HG03064 (cell line): Measurements from ENCODE around the gene RBM43.
"Not testable (repeated sequence)": the region's sequence is repeated elsewhere in the genome, so short reads cannot be mapped to it uniquely, and the experiment has no call there.

Source experiments
- ATAC-seq: cut with Tn5 transposase; IDR thresholded peaks from one replicate; pipeline ENCODE4 v1.9.1; 2021; ENCODE audit warnings: low read depth; ENCODE audit not compliant: unreplicated experiment

Gene RBM43

GRCh38 chr2:151261231-151261976 is at the start of gene RBM43:
Gene RBM43 (minus strand): TSS chr2:151261863. CDS start chr2:151261727, 136 bp downstream.
- ATAC-seq: peak; percentile 95

- not testable (repeated sequence) for ATAC-seq
Measured at GRCh38 chr2:151310313-151310712, 48.6 kb upstream of the RBM43 start.

GRCh38 chr2:151306621-151307020 is 45.0 kb upstream of the RBM43 start:
- no peak for ATAC-seq

GRCh38 chr2:151305129-151305691 is 43.5 kb upstream of the RBM43 start:
- no peak for ATAC-seq

DNA sequence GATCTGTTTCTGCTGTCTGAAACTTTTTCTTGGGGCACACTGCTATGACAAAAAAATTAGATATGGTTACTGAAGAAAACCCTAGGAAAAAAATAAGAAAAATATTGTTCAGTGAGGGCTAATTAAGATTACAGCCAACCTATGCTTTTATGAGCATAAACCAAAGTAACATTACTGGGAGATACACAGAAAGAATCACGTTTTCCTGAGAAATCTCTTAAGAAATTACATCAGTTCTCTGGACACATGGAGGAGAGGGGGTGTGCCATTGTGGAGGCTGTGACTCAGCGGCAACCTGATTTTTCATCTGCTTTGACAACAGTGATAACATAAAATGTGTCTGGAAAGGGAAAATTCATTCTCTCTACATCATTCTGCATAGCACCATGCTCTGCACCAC is 41.2 kb upstream of the RBM43 start:
- ATAC-seq: no peak

DNA sequence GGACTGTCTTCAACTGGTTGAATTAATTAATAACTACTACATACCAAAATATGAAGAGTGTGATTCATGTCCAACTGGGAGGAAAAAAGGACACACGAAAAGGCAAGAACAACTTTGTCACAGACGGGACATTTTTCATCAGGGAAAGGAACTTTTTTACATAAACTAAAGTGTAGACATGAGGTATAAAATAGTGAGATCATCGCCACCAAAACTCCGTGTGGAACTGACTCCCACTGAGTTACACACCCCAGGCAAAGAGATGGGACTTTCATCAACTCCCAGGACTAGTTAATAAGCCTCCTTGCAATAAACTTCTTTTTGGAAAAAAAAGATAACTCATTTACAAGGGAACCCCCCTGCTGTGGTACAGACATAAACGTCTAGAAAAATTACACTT is 40.7 kb upstream of the RBM43 start:
- ATAC-seq: no peak

DNA sequence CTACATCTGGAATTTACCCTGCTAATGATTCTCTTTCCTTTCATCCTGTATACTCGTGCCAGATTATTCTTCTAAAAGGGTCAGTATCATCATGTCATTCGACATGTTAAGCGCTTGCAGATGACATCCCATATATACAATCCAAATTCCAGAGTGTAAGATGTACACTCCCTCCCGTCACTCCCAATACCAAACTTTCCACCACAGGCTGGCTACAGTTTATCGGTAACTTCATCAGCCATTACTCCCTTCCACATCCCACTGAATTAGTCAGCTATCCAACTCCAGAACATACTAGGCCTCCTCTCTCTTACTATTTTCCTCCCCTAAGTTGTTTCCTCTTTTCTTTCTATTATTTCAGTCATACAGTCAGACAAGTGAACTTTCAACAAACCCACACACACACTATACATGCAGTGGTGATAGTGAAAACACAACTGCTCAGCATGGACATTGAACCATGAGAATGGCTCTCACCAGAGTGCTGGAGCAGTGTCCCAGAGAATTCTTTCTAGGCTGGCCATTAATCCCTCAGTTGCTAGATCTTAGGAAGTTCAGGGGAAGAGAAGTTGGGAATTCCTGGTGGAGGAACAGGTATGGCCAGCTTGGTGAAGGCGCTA is 38.4 kb upstream of the RBM43 start:
- no peak for ATAC-seq

DNA sequence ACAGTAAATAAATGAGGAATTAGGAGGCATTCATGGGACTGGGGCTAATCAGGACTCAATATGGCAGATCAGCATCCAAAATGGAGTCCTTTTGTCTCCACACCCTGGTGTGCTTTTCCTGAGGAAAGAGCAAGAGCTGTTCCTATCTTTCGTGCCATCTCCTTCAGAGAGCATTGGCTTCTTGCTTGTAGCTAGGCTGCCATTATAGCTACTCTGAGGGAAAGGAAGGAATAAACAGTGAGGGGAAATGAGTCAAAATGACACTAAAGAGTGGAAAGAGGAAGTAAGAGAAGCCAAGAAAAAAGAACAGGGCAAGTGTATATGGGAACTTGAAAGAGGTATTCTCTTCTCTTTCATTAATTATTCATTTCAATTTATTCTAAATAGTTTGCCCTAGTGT is 36.2 kb upstream of the RBM43 start:
- ATAC-seq: peak; percentile 96

DNA sequence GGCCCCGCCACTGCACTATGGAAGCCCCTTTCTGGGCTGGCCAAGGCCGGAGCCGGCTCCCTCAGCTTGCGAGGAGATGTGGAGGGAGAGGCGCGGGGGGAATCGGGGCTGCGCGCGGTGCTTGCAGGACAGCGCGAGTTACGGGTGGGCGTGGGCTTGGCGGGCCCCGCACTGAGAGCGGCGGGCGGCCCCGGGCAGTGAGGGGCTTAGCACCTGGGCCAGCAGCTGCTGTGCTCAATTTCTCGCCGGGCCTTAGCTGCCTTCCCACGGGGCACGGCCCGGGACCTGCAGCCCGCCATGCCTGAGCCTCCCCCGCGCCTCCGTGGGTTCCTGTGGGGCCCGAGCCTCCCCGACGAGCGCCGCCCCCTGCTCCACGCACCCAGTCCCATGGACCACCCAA is 34.3 kb upstream of the RBM43 start:
- ATAC-seq: not testable (repeated sequence)

GRCh38 chr2:151292546-151292945 is 30.9 kb upstream of the RBM43 start:
- ATAC-seq: no peak

DNA sequence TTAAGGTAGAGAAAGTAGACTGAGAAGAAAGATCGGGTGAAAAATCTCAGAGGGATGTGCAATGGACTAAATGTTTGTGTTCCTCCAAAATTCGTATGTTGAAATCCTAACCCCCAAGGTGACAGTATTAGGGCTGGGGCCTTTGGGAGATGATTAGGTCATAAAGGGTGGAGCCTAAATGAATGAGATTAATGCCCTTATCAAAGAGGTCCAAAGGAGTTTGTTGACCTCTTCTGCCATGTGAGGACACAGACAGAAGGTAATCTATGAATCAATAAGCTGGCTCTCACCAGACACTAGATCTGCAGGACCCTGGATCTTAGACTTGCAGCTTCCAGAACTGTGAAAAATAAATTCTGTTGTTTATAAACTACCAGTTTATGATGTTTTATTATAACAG is 30.5 kb upstream of the RBM43 start:
- no peak for ATAC-seq

DNA sequence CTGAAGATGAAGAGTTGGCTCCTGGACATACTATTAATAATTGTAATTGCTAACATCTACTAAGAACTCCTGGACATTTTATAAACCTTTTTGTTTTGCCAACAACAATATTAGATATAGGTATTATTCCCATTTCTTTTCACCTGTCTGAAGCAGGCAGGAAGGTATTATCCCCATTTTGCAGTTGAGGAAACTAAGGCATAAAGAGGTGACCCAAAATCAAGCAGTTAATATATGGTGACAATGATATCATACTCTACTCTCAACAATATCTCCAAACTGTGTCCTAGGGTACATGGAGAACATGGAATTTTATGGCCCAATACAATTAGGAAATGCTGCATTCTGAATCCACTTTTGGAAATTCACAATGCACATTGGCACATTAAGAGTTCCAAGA is 29.6 kb upstream of the RBM43 start:
- ATAC-seq: no peak

- peak; percentile 10 for ATAC-seq
Measured at GRCh38 chr2:151289972-151290866, 28.6 kb upstream of the RBM43 start.

- no peak for ATAC-seq
Measured at GRCh38 chr2:151287513-151288250, 26.0 kb upstream of the RBM43 start.

DNA sequence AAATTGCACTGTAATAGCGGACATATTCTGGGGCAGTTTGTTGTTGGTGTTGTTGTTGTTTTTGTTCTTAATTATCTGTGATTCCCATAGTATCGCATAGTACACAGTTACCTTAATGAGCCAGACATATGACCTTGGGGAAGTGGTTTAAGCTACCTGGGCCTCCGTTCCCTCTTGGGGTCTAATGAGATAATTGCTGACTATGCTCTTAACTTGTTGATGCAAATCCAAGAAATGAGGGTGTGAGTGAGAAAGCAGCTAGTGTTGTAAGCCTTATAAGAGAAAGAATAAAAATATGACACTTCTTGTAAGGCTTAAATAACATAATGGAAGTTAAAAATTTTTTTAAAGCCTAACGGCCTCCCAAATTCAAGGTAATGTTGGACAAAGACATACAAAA is 20.7 kb upstream of the RBM43 start:
- ATAC-seq: no peak

GRCh38 chr2:151280271-151280670 is 18.6 kb upstream of the RBM43 start:
- ATAC-seq: no peak

GRCh38 chr2:151278487-151278886 is 16.8 kb upstream of the RBM43 start:
- no peak for ATAC-seq

DNA sequence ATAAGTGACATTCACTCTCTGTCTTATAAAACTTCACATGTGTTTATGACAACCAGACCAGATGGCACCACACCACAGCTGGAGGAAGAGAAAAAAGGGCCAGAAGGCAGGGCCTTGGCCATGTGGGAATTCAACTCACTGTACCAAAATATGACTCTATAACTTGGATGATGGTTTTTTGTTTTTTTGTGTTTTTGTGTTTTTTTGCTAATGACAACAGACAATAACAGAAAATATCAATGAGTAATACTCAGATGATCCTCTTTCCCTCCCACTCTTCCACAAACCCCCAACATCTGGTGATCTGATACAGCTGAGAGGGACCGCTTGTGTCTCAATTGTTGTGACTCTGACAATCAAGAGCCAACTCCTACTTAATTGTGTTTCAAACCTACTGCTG is 15.4 kb upstream of the RBM43 start:
- no peak for ATAC-seq

DNA sequence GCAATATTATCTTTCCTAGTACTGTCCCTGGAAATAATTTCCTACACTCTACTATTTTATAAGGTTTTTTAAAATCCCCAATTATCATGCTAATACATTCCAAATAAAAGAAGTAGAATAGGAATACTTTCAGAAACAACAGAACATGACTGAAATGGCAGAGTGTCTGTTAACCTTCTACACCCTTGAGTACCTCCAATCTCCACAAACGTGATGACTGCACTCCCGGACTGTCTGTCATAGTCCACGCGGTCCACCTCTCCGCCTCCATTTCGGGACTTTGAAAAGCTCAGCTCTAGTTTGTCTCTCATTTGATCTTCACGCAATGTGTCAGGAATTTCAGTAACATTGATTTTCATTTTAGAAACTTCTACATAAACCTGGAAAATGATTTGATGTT is 13.6 kb upstream of the RBM43 start:
- no peak for ATAC-seq

GRCh38 chr2:151271824-151272223 is 10.2 kb upstream of the RBM43 start:
- ATAC-seq: no peak
